ENCODE results near the gene C14orf132. TPM values are rescaled to one million over a fixed set of nuclear protein-coding genes. Genes with fewer than 3 reads are reported as not detected.
"Not testable (repeated sequence)": the region's sequence is repeated elsewhere in the genome, so short reads cannot be mapped to it uniquely, and the experiment has no call there.

C14orf132 gene
- polyA plus RNA-seq (ENCODE audit: insufficient read length): 17.4 TPM

DNA sequence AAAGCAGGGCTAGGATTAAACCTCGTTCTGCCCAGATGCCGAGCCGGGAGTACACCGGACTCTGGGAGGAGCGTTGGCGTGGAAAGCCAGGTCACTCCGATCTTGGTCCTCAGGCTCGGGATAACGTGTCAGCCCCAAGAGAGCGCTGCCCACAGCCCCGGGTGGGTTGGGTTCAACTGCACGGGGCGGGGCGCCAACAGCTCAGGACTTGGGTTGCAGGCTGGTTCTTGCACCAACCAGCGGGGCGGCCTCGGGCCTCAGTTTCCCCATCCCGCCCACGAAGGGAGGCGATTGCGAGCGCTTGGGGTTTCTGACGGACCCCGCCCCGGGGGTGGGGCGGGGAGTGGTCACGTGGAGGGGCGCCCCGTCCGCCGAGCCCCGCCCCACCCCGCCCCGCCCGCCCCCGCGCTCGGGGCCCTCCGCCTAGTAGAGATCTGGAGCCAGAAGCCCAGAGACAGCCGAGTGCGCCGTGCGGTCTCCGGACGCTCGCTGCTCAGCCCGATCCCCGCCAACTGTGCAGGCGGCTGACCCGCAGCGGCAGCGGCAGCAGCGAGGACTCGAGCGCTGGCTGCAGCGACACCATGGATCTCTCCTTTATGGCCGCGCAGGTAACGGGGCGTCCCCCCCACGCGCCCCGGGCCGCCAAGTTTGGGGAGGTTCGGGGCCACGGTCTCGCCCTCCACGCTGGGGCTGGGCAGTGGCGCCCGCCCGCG, at the start of gene C14orf132:
C14orf132 (plus strand) TSS at position 443 of the 713 bp plus-strand sequence; CDS start at position 582, 139 bp downstream.
- no peak for DNase-seq (ENCODE audit: low read depth)

GRCh38 chr14:95993768-95994592, 45.2 kb upstream of the C14orf132 start:
- DNase-seq (ENCODE audit: low read depth): no peak

- DNase-seq (ENCODE audit: low read depth): no peak
These were observed 44.6 kb upstream of the C14orf132 start for GRCh38 chr14:95994593-95994928.

DNA sequence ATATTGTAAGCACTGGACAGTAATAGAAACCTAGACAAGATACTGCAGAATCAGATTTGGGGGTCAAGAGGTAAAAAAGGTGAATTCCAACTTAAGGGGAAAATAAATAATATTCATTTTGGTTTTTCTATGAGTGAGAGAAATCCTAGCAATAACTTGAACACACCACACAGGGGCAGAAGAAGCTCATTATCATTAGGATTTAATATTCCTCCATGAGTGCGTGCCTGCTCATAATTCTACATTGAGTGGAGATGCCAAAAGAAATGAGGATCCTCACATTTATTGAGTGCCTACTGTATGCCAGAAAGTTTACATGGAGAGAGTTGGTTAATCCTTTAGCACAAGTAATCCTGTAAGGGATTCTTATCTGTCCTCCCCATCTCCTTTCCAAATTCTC, 40.5 kb upstream of the C14orf132 start:
- no peak for DNase-seq (ENCODE audit: low read depth)

DNA sequence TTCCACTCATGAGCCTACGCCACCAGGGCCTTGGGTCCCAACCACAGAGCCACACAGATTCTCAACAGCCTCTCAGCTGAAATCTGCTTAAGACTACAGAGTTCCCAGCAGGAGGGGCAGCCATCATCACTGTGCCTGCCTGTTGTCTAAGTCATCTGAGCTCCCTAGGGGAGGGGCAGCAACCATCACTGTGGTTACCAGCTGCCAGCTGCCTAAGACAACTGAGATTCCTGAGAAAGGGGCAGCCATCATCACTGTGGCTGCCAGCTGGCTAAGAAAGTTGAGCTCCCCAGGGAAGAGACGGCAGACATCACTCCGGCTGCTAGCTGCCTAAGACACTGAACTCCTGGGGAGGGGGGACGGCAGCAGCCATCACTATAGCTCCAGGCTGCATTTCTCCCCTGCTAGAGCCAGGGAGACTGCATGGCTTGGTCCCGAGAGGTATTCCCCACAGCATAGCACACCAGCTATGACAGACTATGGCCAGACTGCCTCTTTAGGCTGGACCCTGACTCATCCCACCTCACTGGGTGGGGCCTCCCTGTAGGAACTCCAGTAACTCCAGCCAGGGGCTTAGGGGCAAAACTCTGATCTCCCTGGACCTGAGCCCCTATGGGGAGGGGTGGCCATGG, 37.2 kb upstream of the C14orf132 start:
- no peak for DNase-seq (ENCODE audit: low read depth)

GRCh38 chr14:96002498-96002884, 36.7 kb upstream of the C14orf132 start:
- DNase-seq (ENCODE audit: low read depth): no peak

- no peak for DNase-seq (ENCODE audit: low read depth)
These were observed 28.0 kb upstream of the C14orf132 start for GRCh38 chr14:96011131-96011530.

- DNase-seq (ENCODE audit: low read depth): no peak
These were observed 27.6 kb upstream of the C14orf132 start for GRCh38 chr14:96011607-96012006.

GRCh38 chr14:96012757-96013156, 26.4 kb upstream of the C14orf132 start:
- DNase-seq (ENCODE audit: low read depth): not testable (repeated sequence)

GRCh38 chr14:96014176-96014575, 25.0 kb upstream of the C14orf132 start:
- DNase-seq (ENCODE audit: low read depth): no peak

- no peak for DNase-seq (ENCODE audit: low read depth)
These were observed 22.5 kb upstream of the C14orf132 start for GRCh38 chr14:96016501-96017160.

- DNase-seq (ENCODE audit: low read depth): no peak
These were observed 21.3 kb upstream of the C14orf132 start for GRCh38 chr14:96017882-96018281.

- no peak for DNase-seq (ENCODE audit: low read depth)
These were observed 11.5 kb upstream of the C14orf132 start for GRCh38 chr14:96027431-96028355.

DNA sequence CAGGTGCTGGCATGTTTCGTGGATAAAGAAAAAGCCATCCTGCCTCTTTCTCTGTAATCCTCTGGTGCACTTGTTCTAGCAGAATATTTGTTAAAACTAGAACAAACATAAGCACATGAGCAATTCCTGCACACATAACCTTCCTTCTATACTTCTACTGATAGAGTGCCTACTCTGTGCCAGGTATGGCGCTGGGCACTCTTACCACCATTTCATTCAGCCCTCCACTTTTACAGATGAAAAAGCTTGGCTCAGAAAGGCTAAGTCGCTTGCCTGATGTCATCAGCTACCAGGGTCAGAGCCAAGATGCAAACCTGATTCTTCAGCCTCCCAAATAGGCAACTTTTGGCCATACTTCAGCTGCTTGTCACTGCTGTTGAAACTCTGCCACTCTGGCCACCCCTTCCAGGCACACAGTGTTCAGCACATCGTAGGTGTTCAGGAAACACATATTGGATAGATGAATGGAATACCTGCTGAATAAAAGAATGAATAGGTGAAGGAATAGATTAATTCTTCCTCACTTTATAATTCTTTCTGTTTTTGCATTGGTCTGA, 10.0 kb upstream of the C14orf132 start:
- no peak for DNase-seq (ENCODE audit: low read depth)

GRCh38 chr14:96030108-96030760, 8.9 kb upstream of the C14orf132 start:
- no peak for DNase-seq (ENCODE audit: low read depth)

DNA sequence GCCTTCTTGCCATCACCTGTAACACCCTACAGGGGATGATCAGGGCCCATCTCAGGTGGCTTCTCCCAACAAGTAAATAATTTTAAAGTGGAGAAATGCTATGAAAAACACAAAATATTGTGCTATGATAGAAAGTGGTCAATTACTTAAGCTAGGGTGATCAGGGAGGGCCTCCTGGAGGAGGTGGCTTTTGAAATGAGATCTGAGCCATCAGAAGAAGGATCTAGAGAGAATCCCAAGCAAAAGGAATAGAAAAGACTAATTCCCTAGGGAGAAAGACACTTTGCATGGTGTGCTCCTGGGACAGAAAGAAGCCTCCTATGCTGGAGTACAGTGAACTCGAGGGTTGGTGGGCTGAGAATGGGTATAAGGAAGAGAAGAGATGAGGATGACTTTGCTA, 7.5 kb upstream of the C14orf132 start:
- no peak for DNase-seq (ENCODE audit: low read depth)

GRCh38 chr14:96035456-96035855, 3.7 kb upstream of the C14orf132 start:
- DNase-seq (ENCODE audit: low read depth): no peak

- no peak for DNase-seq (ENCODE audit: low read depth)
These were observed 1.1 kb upstream of the C14orf132 start for GRCh38 chr14:96037891-96038557.

- DNase-seq (ENCODE audit: low read depth): no peak
These were observed 623 bp upstream of the C14orf132 start for GRCh38 chr14:96038558-96038919.

All from forelimb muscle (tissue), 1 donor.